SJCRH30 (cell line): ENCODE data around the gene SRMS. TPM values are rescaled to one million over a fixed set of nuclear protein-coding genes. Genes with fewer than 3 reads are reported as not detected.
"Not testable (repeated sequence)": the region's sequence is repeated elsewhere in the genome, so short reads cannot be mapped to it uniquely, and the experiment has no call there.

ENCODE experiments used
- DNase-seq, 2 experiments: peaks; one replicate each; pipeline ENCODE4 v3.0.0-alpha.2; 2015 to 2020
- H3K27ac ChIP-seq: fragments of 250-450 bp; sonication (Bioruptor Pico); 2 replicates; pipeline ENCODE4 v1.5.1; 2020; ENCODE audit warnings: mild to moderate bottlenecking, moderate library complexity
- H3K27me3 ChIP-seq: fragments of 250-450 bp; sonication (Bioruptor Pico); 2 replicates; pipeline ENCODE4 v1.5.1; 2020; ENCODE audit warnings: mild to moderate bottlenecking, moderate library complexity
- H3K36me3 ChIP-seq: fragments of 250-450 bp; sonication (Bioruptor Pico); 2 replicates; pipeline ENCODE4 v1.5.1; 2020; ENCODE audit warnings: mild to moderate bottlenecking, moderate library complexity
- H3K4me1 ChIP-seq: fragments of 250-450 bp; sonication (Bioruptor Pico); 2 replicates; pipeline ENCODE4 v1.5.1; 2020; ENCODE audit warnings: mild to moderate bottlenecking, moderate library complexity
- H3K4me3 ChIP-seq: fragments of 250-450 bp; sonication (Bioruptor Pico); 2 replicates; pipeline ENCODE4 v1.5.1; 2020; ENCODE audit warnings: mild to moderate bottlenecking, moderate library complexity
- H3K9me3 ChIP-seq: fragments of 250-450 bp; sonication (Bioruptor Pico); replicated peaks from 2 replicates; pipeline ENCODE4 v1.5.1; 2020; ENCODE audit warnings: mild to moderate bottlenecking, moderate library complexity
- total RNA-seq: library from RNA; depleted of rRNA; stranded (reverse); fragments of >200 nt; shearing (Covaris generic); gene quantifications from 2 replicates; pipeline ENCODE4 v1.2.3, GENCODE V29; 2014

The SRMS gene
- total RNA-seq, 1 experiment from 2014 or later, result not detected

GRCh38 chr20:63564036-63564810, 16.7 kb upstream of the SRMS start:
- DNase-seq, result no peak
- H3K27ac ChIP-seq, result no peak overlapping the region
- no peaks in the 10 kb centered on the region for H3K36me3 ChIP-seq
- H3K27me3 ChIP-seq, result no peaks in the 10 kb centered on the region
- no peaks in the 10 kb centered on the region for H3K9me3 ChIP-seq
- no peaks in the 10 kb centered on the region; the same call in 1 of the 2 replicates for H3K4me1 ChIP-seq
- H3K4me3 ChIP-seq, result no peak overlapping the region

GRCh38 chr20:63563225-63563935, 15.8 kb upstream of the SRMS start:
- H3K27me3 ChIP-seq, result no peaks in the 10 kb centered on the region
- no peak for DNase-seq
- H3K9me3 ChIP-seq, result no peaks in the 10 kb centered on the region
- no peak overlapping the region for H3K27ac ChIP-seq
- H3K36me3 ChIP-seq, result no peaks in the 10 kb centered on the region
- no peaks in the 10 kb centered on the region for H3K4me1 ChIP-seq
- H3K4me3 ChIP-seq, result no peak overlapping the region

GRCh38 chr20:63562461-63563224, 15.1 kb upstream of the SRMS start:
- no peaks in the 10 kb centered on the region for H3K36me3 ChIP-seq
- no peak overlapping the region for H3K27ac ChIP-seq
- no peaks in the 10 kb centered on the region for H3K27me3 ChIP-seq
- no peaks in the 10 kb centered on the region for H3K4me1 ChIP-seq
- no peak overlapping the region for H3K4me3 ChIP-seq
- no peaks in the 10 kb centered on the region for H3K9me3 ChIP-seq
- DNase-seq, result no peak

- Histone ChIP-seq H3K27me3 (no peaks in the 10 kb centered on the region), H3K9me3 (no peaks in the 10 kb centered on the region), H3K4me1 (no peaks in the 10 kb centered on the region), H3K27ac (no peak overlapping the region), H3K36me3 (no peaks in the 10 kb centered on the region), H3K4me3 (no peak overlapping the region)
- no peak for DNase-seq
These were observed 14.3 kb upstream of the SRMS start for GRCh38 chr20:63561624-63562396.

GRCh38 chr20:63560856-63561609, 13.5 kb upstream of the SRMS start:
- no peaks in the 10 kb centered on the region for H3K36me3 ChIP-seq
- H3K27ac ChIP-seq, result no peak overlapping the region
- H3K27me3 ChIP-seq, result no peaks in the 10 kb centered on the region
- H3K9me3 ChIP-seq, result no peaks in the 10 kb centered on the region
- no peak overlapping the region for H3K4me3 ChIP-seq
- no peak for DNase-seq
- H3K4me1 ChIP-seq, result no peaks in the 10 kb centered on the region

GRCh38 chr20:63560333-63560805, 12.8 kb upstream of the SRMS start:
- Histone ChIP-seq H3K36me3 (no peaks in the 10 kb centered on the region), H3K9me3 (no peaks in the 10 kb centered on the region), H3K4me3 (no peak overlapping the region), H3K27ac (no peak overlapping the region), H3K4me1 (no peaks in the 10 kb centered on the region), H3K27me3 (no peaks in the 10 kb centered on the region)
- DNase-seq, result no peak

GRCh38 chr20:63559485-63560332, 12.2 kb upstream of the SRMS start:
- not testable (repeated sequence) for H3K27me3 ChIP-seq, H3K9me3 ChIP-seq, H3K4me3 ChIP-seq, H3K36me3 ChIP-seq, DNase-seq, H3K27ac ChIP-seq, H3K4me1 ChIP-seq

GRCh38 chr20:63558804-63559484, 11.4 kb upstream of the SRMS start:
- H3K27me3 ChIP-seq, result no peaks in the 10 kb centered on the region; the same call in 1 of the 2 replicates
- no peak for DNase-seq
- no peaks in the 10 kb centered on the region for H3K36me3 ChIP-seq
- H3K9me3 ChIP-seq, result no peaks in the 10 kb centered on the region
- H3K4me1 ChIP-seq, result no peaks in the 10 kb centered on the region
- no peak overlapping the region for H3K27ac ChIP-seq
- no peak overlapping the region for H3K4me3 ChIP-seq

- H3K4me3 ChIP-seq, result no peak overlapping the region
- no peaks in the 10 kb centered on the region for H3K36me3 ChIP-seq
- H3K27ac ChIP-seq, result no peak overlapping the region
- H3K4me1 ChIP-seq, result peaks cover 6% of the 10 kb centered on the region; the same call in 1 of the 2 replicates
- no peaks in the 10 kb centered on the region; the same call in 1 of the 2 replicates for H3K27me3 ChIP-seq
- no peak for DNase-seq
- no peaks in the 10 kb centered on the region for H3K9me3 ChIP-seq
These were observed 9.9 kb upstream of the SRMS start for GRCh38 chr20:63557481-63557891.

GRCh38 chr20:63556873-63557478, 9.4 kb upstream of the SRMS start:
- Histone ChIP-seq H3K4me3 (no peak overlapping the region), H3K27me3 (no peaks in the 10 kb centered on the region; the same call in 1 of the 2 replicates), H3K4me1 (peaks cover 8% of the 10 kb centered on the region; the same call in 1 of the 2 replicates), H3K9me3 (no peaks in the 10 kb centered on the region), H3K27ac (no peak overlapping the region), H3K36me3 (no peaks in the 10 kb centered on the region)
- DNase-seq, result no peak

- no peak overlapping the region for H3K4me3 ChIP-seq
- H3K27ac ChIP-seq, result no peak overlapping the region
- no peak for DNase-seq
- H3K36me3 ChIP-seq, result no peaks in the 10 kb centered on the region
- peaks cover 8% of the 10 kb centered on the region; the same call in 1 of the 2 replicates for H3K4me1 ChIP-seq
- no peaks in the 10 kb centered on the region for H3K9me3 ChIP-seq
- peaks cover 5% of the 10 kb centered on the region; the same call in 1 of the 2 replicates for H3K27me3 ChIP-seq
These were observed 8.3 kb upstream of the SRMS start for GRCh38 chr20:63555661-63556381.
